PC-3 (cell line): ENCODE results near the gene CXADR. TPM values are rescaled to one million over a fixed set of nuclear protein-coding genes. Genes with fewer than 3 reads are reported as not detected.

Experiments
- ATAC-seq: fragments of 200-7000 bp; cut with Tn5 transposase; 2 replicates; pipeline ENCODE4 v1.9.1; 2020; ENCODE audit warnings: mild to moderate bottlenecking, moderate library complexity
- BruUV-seq: library from RNA; stranded (reverse); fragments of 400-500 nt; replicated peaks from 2 replicates; lab custom pipeline; 2021; lab: Mats Ljungman, UMichigan
- CTCF ChIA-PET: fragments of 300-600 bp; sonication (Branson Sonifier 250); formaldehyde crosslinking; loops from one replicate; lab custom pipeline; 2022; ENCODE audit warnings: antibody characterized with exemption; lab: Charles Lee
- POLR2A ChIA-PET: fragments of 300-600 bp; sonication (Branson Sonifier 250); formaldehyde crosslinking; loops from one replicate; lab custom pipeline; 2022; ENCODE audit warnings: antibody characterized with exemption; ENCODE audit not compliant: unreplicated experiment; lab: Charles Lee
- DNase-seq: peaks from one replicate; pipeline ENCODE4 v3.0.0-alpha.2; 2015
- H2AFZ ChIP-seq: fragments of 300-600 bp; sonication (generic); 2 replicates; pipeline ENCODE4 v1.6.0; 2016; ENCODE audit warnings: antibody characterized with exemption, low read length
- H3F3A ChIP-seq: fragments of 300-600 bp; sonication (generic); one replicate; pipeline ENCODE4 v1.6.0; 2017; ENCODE audit warnings: antibody characterized with exemption, low read length, control low read depth, mild to moderate bottlenecking; ENCODE audit not compliant: unreplicated experiment
- H3K27ac ChIP-seq: fragments of 300-600 bp; sonication (generic); 2 replicates; pipeline ENCODE4 v1.5.1; 2016; ENCODE audit warnings: mild to moderate bottlenecking, low read length
- H3K27me3 ChIP-seq: fragments of 300-600 bp; sonication (generic); 2 replicates; pipeline ENCODE4 v1.6.1; 2016; ENCODE audit warnings: low read length, mixed read lengths
- H3K36me3 ChIP-seq: fragments of 300-600 bp; sonication (generic); 2 replicates; pipeline ENCODE4 v1.6.1; 2016; ENCODE audit warnings: low read depth, mixed run types, low read length, mixed read lengths
- H3K4me1 ChIP-seq: fragments of 300-600 bp; sonication (generic); 2 replicates; pipeline ENCODE4 v1.5.1; 2016; ENCODE audit warnings: low read length; ENCODE audit not compliant: insufficient read depth
- H3K4me2 ChIP-seq: fragments of 300-600 bp; sonication (generic); 2 replicates; pipeline ENCODE4 v1.6.0; 2016; ENCODE audit warnings: low read length
- H3K4me3 ChIP-seq: fragments of 300-600 bp; sonication (generic); 2 replicates; pipeline ENCODE4 v1.5.1; 2016; ENCODE audit warnings: mild to moderate bottlenecking, low read length, mixed read lengths
- H3K79me2 ChIP-seq: fragments of 300-600 bp; sonication (generic); 2 replicates; pipeline ENCODE4 v1.6.1; 2017; ENCODE audit warnings: low read length, mixed read lengths
- H3K9ac ChIP-seq: fragments of 300-600 bp; sonication (generic); 2 replicates; pipeline ENCODE4 v1.6.0; 2016; ENCODE audit warnings: mild to moderate bottlenecking, low read length
- H3K9me2 ChIP-seq: fragments of 300-600 bp; sonication (generic); replicated peaks from 2 replicates; pipeline ENCODE4 v1.6.1; 2016; ENCODE audit warnings: mixed run types, low read length, mixed read lengths
- H3K9me3 ChIP-seq: fragments of 300-600 bp; sonication (generic); 2 replicates; pipeline ENCODE4 v1.6.1; 2016; ENCODE audit warnings: low read length, mixed read lengths
- H4K20me1 ChIP-seq: fragments of 300-600 bp; sonication (generic); 2 replicates; pipeline ENCODE4 v1.6.1; 2016; ENCODE audit warnings: low read length, mixed read lengths
- EZH2 ChIP-seq: fragments of 300-600 bp; sonication (generic); IDR thresholded peaks from one replicate; pipeline ENCODE4 v1.6.1; 2017; ENCODE audit warnings: antibody characterized with exemption, mild to moderate bottlenecking, low read length; ENCODE audit not compliant: unreplicated experiment
- EZH2phosphoT487 ChIP-seq: fragments of 300-600 bp; sonication (generic); IDR thresholded peaks from 2 replicates; pipeline ENCODE4 v1.6.1; 2018; ENCODE audit warnings: mild to moderate bottlenecking, antibody characterized with exemption, low read length, borderline replicate concordance
- intact Hi-C: fragments of 100-400 bp; cut with micrococcal nuclease; formaldehyde crosslinking; loops from 2 replicates; pipeline ENCODE4 v1.9.0; 2023
- total RNA-seq: library from RNA; depleted of rRNA; stranded (reverse); fragments of >200 nt; gene quantifications from 2 replicates; pipeline ENCODE4 v1.2.3, GENCODE V29; 2014
- TF ChIP-seq, protein P1 (sequence below): fragments of 300-600 bp; sonication (generic); conservative IDR thresholded peaks from 2 replicates; pipeline ENCODE4 v1.5.1; 2017; ENCODE audit warnings: antibody characterized with exemption, low read depth, mild to moderate bottlenecking, low read length

The CXADR gene
- total RNA-seq, 1 experiment from 2014 or later = 11.2 TPM

DNA sequence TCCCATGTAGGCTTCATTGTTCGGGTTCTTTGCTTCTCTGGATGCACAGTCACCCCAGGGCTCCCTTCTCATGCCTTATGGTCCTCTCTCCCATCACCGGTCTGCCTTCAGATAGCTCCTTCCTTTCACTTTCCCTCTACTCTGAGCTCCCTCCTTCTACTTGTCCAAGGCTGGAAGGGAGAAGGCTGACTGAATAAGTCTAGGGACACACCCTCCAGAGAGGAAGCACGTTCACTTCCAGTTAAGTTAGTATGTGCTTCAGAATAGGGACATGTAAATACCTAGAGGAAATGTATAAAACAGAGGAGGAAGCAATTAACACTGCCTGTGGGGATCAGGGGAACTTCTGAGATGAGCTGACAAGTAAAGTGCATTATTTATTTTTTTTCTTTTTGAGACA is 23.5 kb downstream of the CXADR start:
- Histone ChIP-seq H3K9ac (no peak overlapping the region), H3K4me2 (no peak overlapping the region), H3K9me2 (no peaks in the 10 kb centered on the region), H4K20me1 (no peaks in the 10 kb centered on the region), H3K36me3 (no peaks in the 10 kb centered on the region), H3F3A (no peaks in the 10 kb centered on the region), H3K4me3 (no peak overlapping the region), H3K9me3 (no peaks in the 10 kb centered on the region), H3K79me2 (no peaks in the 10 kb centered on the region), H3K27ac (no peak overlapping the region), H3K27me3 (no peaks in the 10 kb centered on the region), H3K4me1 (no peaks in the 10 kb centered on the region), H2AFZ (no peak overlapping the region)
- intact Hi-C loops = no loop called here
- no TSS peak for BruUV-seq
- ChIA-PET POLR2A (no interaction called here), CTCF (no interaction called here)
- ATAC-seq (peak; percentile 35; the same call in 1 of the 2 replicates), DNase-seq (no peak)
- TF ChIP-seq EZH2 = no peak
- TF ChIP-seq EZH2phosphoT487 = no peak
- TF ChIP-seq, protein P1, sequence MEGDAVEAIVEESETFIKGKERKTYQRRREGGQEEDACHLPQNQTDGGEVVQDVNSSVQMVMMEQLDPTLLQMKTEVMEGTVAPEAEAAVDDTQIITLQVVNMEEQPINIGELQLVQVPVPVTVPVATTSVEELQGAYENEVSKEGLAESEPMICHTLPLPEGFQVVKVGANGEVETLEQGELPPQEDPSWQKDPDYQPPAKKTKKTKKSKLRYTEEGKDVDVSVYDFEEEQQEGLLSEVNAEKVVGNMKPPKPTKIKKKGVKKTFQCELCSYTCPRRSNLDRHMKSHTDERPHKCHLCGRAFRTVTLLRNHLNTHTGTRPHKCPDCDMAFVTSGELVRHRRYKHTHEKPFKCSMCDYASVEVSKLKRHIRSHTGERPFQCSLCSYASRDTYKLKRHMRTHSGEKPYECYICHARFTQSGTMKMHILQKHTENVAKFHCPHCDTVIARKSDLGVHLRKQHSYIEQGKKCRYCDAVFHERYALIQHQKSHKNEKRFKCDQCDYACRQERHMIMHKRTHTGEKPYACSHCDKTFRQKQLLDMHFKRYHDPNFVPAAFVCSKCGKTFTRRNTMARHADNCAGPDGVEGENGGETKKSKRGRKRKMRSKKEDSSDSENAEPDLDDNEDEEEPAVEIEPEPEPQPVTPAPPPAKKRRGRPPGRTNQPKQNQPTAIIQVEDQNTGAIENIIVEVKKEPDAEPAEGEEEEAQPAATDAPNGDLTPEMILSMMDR = no peak

DNA sequence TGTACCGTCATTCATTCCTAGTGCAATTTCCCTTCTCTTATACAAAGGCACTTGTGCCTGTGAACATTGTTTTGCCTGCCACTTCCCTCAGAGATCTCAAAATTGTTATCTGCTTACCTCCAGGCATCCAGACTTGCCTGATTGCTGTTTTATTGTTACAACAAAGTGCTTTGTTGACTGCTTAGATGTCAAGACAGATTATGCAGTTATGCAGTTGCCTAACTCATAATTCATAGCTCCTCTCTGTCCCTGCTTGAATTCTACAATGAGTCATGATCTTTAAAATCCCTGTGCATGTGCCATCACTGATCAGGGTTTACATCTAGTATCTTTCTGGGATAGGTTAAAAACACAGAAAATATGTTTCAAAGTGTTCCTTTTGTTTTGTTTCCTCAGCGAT is 24.5 kb downstream of the CXADR start:
- Histone ChIP-seq H3K9me2 (no peaks in the 10 kb centered on the region), H4K20me1 (no peaks in the 10 kb centered on the region), H3F3A (no peaks in the 10 kb centered on the region), H3K27ac (no peak overlapping the region), H3K36me3 (no peaks in the 10 kb centered on the region), H2AFZ (no peak overlapping the region), H3K4me2 (no peak overlapping the region), H3K79me2 (no peaks in the 10 kb centered on the region), H3K9me3 (no peaks in the 10 kb centered on the region), H3K4me3 (no peak overlapping the region), H3K9ac (no peak overlapping the region), H3K27me3 (no peaks in the 10 kb centered on the region), H3K4me1 (no peaks in the 10 kb centered on the region)
- POLR2A ChIA-PET = no interaction called here
- CTCF ChIA-PET = no interaction called here
- DNase-seq = peak; percentile 55
- ATAC-seq = peak; percentile 43; the same call in 1 of the 2 replicates
- intact Hi-C loops = no loop called here
- BruUV-seq = no TSS peak
- TF ChIP-seq, protein P1 = no peak
- TF ChIP-seq EZH2 (no peak), EZH2phosphoT487 (no peak)

DNA sequence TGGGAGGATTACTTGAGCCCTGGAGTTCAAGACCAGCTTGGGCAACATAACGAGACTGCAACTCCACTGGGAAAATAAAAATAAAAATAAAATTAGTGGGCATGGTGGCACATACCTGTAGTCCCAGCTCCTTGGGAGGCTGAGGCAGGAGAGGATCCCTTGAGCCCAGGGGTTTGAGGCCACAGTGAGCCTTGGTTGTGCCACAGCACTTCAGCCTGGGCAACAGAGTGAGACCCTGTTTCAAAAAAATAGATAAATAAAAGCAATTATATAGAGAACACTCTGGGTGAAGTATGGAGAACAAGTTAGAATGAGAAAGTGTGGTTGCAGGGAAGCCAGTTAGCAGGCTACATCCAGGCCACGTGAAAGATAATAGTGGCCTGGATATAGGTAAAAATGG is 25.7 kb downstream of the CXADR start:
- H3K9me3 ChIP-seq = no peaks in the 10 kb centered on the region
- no peak overlapping the region for H3K4me3 ChIP-seq
- no peak overlapping the region for H3K27ac ChIP-seq
- CTCF ChIA-PET = no interaction called here
- H3K9ac ChIP-seq = no peak overlapping the region
- no peak overlapping the region for H2AFZ ChIP-seq
- TF ChIP-seq EZH2 = no peak
- no peak for TF ChIP-seq EZH2phosphoT487
- TF ChIP-seq, protein P1 = no peak
- H3K36me3 ChIP-seq = no peaks in the 10 kb centered on the region
- DNase-seq (no peak), ATAC-seq (no peak)
- intact Hi-C loops = no loop called here
- no peaks in the 10 kb centered on the region for H3K79me2 ChIP-seq
- no peaks in the 10 kb centered on the region for H3K4me1 ChIP-seq
- POLR2A ChIA-PET = no interaction called here
- no peaks in the 10 kb centered on the region for H4K20me1 ChIP-seq
- no peaks in the 10 kb centered on the region for H3F3A ChIP-seq
- no TSS peak for BruUV-seq
- H3K4me2 ChIP-seq = no peak overlapping the region
- no peaks in the 10 kb centered on the region for H3K9me2 ChIP-seq
- H3K27me3 ChIP-seq = no peaks in the 10 kb centered on the region
